SK-N-SH (cell line): ENCODE measurements around the gene HDAC7.

Experiments used
- CHD2 ChIP-seq: fragments of 150-350 bp; IDR thresholded peaks from 2 replicates; pipeline ENCODE4 v1.6.1; 2018; ENCODE audit warnings: low read length; ENCODE audit not compliant: partially characterized antibody
- CTCF ChIP-seq: fragments of 200-600 bp; sonication (generic); IDR thresholded peaks from 2 replicates; pipeline ENCODE4 v1.6.1; 2017; ENCODE audit warnings: antibody characterized with exemption, mild to moderate bottlenecking, moderate library complexity
- EP300 ChIP-seq, 2 experiments: IDR thresholded peaks; 2 replicates each; pipeline versions ENCODE4 v1.4.0 to v1.6.1; 2012; ENCODE audit warnings: borderline replicate concordance in 1 of 2, low read depth in 1 of 2, low read length in 1 of 2
- FOXJ3 ChIP-seq: sonication (generic); formaldehyde crosslinking; IDR thresholded peaks from 2 replicates; pipeline ENCODE4 v1.5.1; 2020; ENCODE audit warnings: mild to moderate bottlenecking, missing genetic modification reagents
- FOXM1 ChIP-seq: IDR thresholded peaks from 2 replicates; pipeline ENCODE4 v1.4.0; 2012; ENCODE audit warnings: low read depth, mild to moderate bottlenecking
- MXI1 ChIP-seq: IDR thresholded peaks from 2 replicates; pipeline ENCODE4 v1.6.1; 2012; ENCODE audit warnings: mild to moderate bottlenecking, low read depth, low read length, improper control_type of control experiment
- NRF1 ChIP-seq: IDR thresholded peaks from 2 replicates; pipeline ENCODE4 v1.6.1; 2012; ENCODE audit warnings: low read depth, mild to moderate bottlenecking, low read length
- POLR2AphosphoS5 ChIP-seq: IDR thresholded peaks from 2 replicates; pipeline ENCODE4 v1.6.1; 2012; ENCODE audit warnings: low read depth, low read length
- RAD21 ChIP-seq: IDR thresholded peaks from 2 replicates; pipeline ENCODE4 v1.6.1; 2012; ENCODE audit warnings: mild to moderate bottlenecking, low read length
- REST ChIP-seq: IDR thresholded peaks from 2 replicates; pipeline ENCODE4 v1.6.1; 2012; ENCODE audit warnings: mild to moderate bottlenecking, low read depth, low read length, moderate library complexity
- USF2 ChIP-seq: fragments of 150-350 bp; IDR thresholded peaks from 2 replicates; pipeline ENCODE4 v1.6.1; 2017; ENCODE audit warnings: antibody characterized with exemption, low read length, low read depth, borderline replicate concordance
- YY1 ChIP-seq: IDR thresholded peaks from 2 replicates; pipeline ENCODE4 v1.4.0; 2012; ENCODE audit warnings: low read depth, mild to moderate bottlenecking
- TF ChIP-seq, protein P1 (sequence below): IDR thresholded peaks from 2 replicates; pipeline ENCODE4; 2012

GRCh38 chr12:47739297-47739696 lies 80.4 kb downstream of the HDAC7 start:
- TF ChIP-seq CTCF (no peak), MXI1 (no peak), POLR2AphosphoS5 (no peak), FOXM1 (no peak), CHD2 (no peak), NRF1 (no peak), RAD21 (no peak), YY1 (no peak), USF2 (no peak), REST (no peak), FOXJ3 (no peak), EP300 (IDR thresholded peaks at IDR 0.05; ENCODE audit: borderline replicate concordance in 1 of 2, low read depth in 1 of 2, low read length in 1 of 2) (no peak)
- TF ChIP-seq, protein P1, sequence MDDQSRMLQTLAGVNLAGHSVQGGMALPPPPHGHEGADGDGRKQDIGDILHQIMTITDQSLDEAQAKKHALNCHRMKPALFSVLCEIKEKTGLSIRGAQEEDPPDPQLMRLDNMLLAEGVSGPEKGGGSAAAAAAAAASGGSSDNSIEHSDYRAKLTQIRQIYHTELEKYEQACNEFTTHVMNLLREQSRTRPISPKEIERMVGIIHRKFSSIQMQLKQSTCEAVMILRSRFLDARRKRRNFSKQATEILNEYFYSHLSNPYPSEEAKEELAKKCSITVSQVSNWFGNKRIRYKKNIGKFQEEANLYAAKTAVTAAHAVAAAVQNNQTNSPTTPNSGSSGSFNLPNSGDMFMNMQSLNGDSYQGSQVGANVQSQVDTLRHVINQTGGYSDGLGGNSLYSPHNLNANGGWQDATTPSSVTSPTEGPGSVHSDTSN: no peak
